Activated T-helper 1 cell treated with Interleukin-2 at 50 U/mL for 16 hours (primary cell): ENCODE measurements around the gene AP1B1.
"Not testable (repeated sequence)": the region's sequence is repeated elsewhere in the genome, so short reads cannot be mapped to it uniquely, and the experiment has no call there.

Experiments used
- DNase-seq: peaks from one replicate; pipeline ENCODE4 v3.0.0-alpha.2; 2020; ENCODE audit warnings: low read depth

The AP1B1 gene

GRCh38 chr22:29386708-29387107 lies 1.7 kb downstream of the AP1B1 start:
- no peak for DNase-seq

- no peak for DNase-seq
Observed at GRCh38 chr22:29385748-29386147, 2.6 kb downstream of the AP1B1 start.

- no peak for DNase-seq
Observed at GRCh38 chr22:29385151-29385704, 3.1 kb downstream of the AP1B1 start.

- no peak for DNase-seq
Observed at GRCh38 chr22:29383740-29384139, 4.6 kb downstream of the AP1B1 start.

GRCh38 chr22:29382580-29383302 lies 5.6 kb downstream of the AP1B1 start:
- DNase-seq = no peak

GRCh38 chr22:29380856-29381255 lies 7.5 kb downstream of the AP1B1 start:
- no peak for DNase-seq

GRCh38 chr22:29380032-29380781 lies 8.2 kb downstream of the AP1B1 start:
- no peak for DNase-seq

- DNase-seq = no peak
Observed at GRCh38 chr22:29379258-29379657, 9.1 kb downstream of the AP1B1 start.

GRCh38 chr22:29377979-29378378 lies 10.4 kb downstream of the AP1B1 start:
- no peak for DNase-seq

- not testable (repeated sequence) for DNase-seq
Observed at GRCh38 chr22:29376705-29377104, 11.7 kb downstream of the AP1B1 start.

- no peak for DNase-seq
Observed at GRCh38 chr22:29375398-29376076, 12.8 kb downstream of the AP1B1 start.

- DNase-seq = not testable (repeated sequence)
Observed at GRCh38 chr22:29374806-29375205, 13.6 kb downstream of the AP1B1 start.

- no peak for DNase-seq
Observed at GRCh38 chr22:29374401-29374800, 14.0 kb downstream of the AP1B1 start.

GRCh38 chr22:29370537-29370936 lies 17.8 kb downstream of the AP1B1 start:
- DNase-seq = no peak

GRCh38 chr22:29369460-29369859 lies 18.9 kb downstream of the AP1B1 start:
- DNase-seq = no peak

- DNase-seq = no peak
Observed at GRCh38 chr22:29359469-29359868, 28.9 kb downstream of the AP1B1 start.

- DNase-seq = not testable (repeated sequence)
Observed at GRCh38 chr22:29357193-29357890, 31.0 kb downstream of the AP1B1 start.

- no peak for DNase-seq
Observed at GRCh38 chr22:29353860-29354259, 34.5 kb downstream of the AP1B1 start.

GRCh38 chr22:29353286-29353685 lies 35.1 kb downstream of the AP1B1 start:
- no peak for DNase-seq

- DNase-seq = no peak
Observed at GRCh38 chr22:29352778-29353177, 35.6 kb downstream of the AP1B1 start.

- DNase-seq = no peak
Observed at GRCh38 chr22:29351891-29352290, 36.5 kb downstream of the AP1B1 start.

GRCh38 chr22:29351042-29351441 lies 37.3 kb downstream of the AP1B1 start:
- DNase-seq = no peak
